ENCODE data around the gene NELL2.

- TF ChIP-seq SP1 (IDR thresholded peaks at IDR 0.05) (no peak), CTCF (IDR thresholded peaks at IDR 0.05; ENCODE audit: low read depth, low read length, missing input control) (no peak), REST (IDR thresholded peaks at IDR 0.05) (no peak), YY1 (IDR thresholded peaks at IDR 0.05) (no peak), MAX (IDR thresholded peaks at IDR 0.05) (no peak), HNF4G (IDR thresholded peaks at IDR 0.05) (no peak), ATF3 (IDR thresholded peaks at IDR 0.05) (no peak), GABPA (IDR thresholded peaks at IDR 0.05 in 1 of 2, conservative IDR thresholded peaks at IDR 0.05 in 1 of 2) (no peak), TAF1 (conservative IDR thresholded peaks at IDR 0.05) (no peak), ZBTB33 (IDR thresholded peaks at IDR 0.05) (no peak)
Observed at GRCh38 chr12:44663291-44663690, 212.8 kb downstream of the NELL2 start.

Data from liver (tissue), 3 donors.